Measurements from ENCODE around the gene EPB41L3.
A peak's percentile ranks its signal among the peaks of the same experiment; 100 is the strongest.
"Not testable (repeated sequence)": the region's sequence is repeated elsewhere in the genome, so short reads cannot be mapped to it uniquely, and the experiment has no call there.

Gene EPB41L3

DNA sequence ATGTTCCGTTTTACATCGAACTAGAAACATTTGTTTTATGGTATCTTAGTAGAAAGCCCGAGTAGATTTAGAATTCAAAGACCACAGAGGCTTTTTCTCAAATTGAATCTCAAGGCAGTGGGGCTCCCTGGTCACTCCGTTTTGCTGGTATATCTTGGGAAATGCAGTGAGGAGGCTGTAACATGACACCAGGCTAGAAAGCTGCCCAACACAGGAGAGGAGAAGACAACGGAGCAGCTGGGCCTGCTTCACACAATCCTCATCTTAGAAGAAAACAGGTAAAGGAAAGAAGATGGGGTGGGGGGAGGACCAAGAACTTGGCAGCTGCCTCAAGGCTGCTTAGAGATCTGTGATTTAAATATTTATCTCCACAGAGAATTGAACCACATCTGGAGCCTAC is 38.3 kb upstream of the EPB41L3 start:
- H3K27me3 Mint-ChIP-seq (ENCODE audit: low read depth, poor library complexity): peaks cover 2% of the 10 kb centered on the region
- DNase-seq: peak; percentile 36
- H3K9me3 Mint-ChIP-seq: no peaks in the 10 kb centered on the region
- H3K4me1 Mint-ChIP-seq: peaks cover 49% of the 10 kb centered on the region
- peak overlapping the region; percentile 73 for H3K4me3 Mint-ChIP-seq
- H3K36me3 Mint-ChIP-seq (ENCODE audit: low read depth): no peaks in the 10 kb centered on the region
- peak overlapping the region; percentile 98 for H3K27ac Mint-ChIP-seq
- TF ChIP-seq, protein P1, sequence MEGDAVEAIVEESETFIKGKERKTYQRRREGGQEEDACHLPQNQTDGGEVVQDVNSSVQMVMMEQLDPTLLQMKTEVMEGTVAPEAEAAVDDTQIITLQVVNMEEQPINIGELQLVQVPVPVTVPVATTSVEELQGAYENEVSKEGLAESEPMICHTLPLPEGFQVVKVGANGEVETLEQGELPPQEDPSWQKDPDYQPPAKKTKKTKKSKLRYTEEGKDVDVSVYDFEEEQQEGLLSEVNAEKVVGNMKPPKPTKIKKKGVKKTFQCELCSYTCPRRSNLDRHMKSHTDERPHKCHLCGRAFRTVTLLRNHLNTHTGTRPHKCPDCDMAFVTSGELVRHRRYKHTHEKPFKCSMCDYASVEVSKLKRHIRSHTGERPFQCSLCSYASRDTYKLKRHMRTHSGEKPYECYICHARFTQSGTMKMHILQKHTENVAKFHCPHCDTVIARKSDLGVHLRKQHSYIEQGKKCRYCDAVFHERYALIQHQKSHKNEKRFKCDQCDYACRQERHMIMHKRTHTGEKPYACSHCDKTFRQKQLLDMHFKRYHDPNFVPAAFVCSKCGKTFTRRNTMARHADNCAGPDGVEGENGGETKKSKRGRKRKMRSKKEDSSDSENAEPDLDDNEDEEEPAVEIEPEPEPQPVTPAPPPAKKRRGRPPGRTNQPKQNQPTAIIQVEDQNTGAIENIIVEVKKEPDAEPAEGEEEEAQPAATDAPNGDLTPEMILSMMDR (IDR thresholded peaks at IDR 0.05): no peak

DNA sequence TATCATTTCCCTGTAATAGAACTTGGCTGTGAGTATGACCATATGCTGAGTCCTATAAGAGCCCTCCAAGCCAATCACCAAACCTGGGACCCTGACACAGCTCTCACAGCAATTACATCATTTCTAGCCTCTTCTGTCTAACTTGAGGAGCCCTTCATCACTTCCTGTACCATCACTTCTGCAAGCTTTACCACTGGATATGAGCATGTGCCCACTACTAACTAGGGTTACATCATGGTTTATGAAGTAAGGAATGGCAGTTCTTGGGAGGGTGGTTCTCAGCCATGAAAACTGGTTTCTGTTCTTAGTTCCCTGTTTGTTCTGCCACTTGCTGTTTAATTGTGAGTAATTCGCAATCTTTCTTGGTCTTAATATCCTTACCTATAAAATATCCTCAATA is 31.0 kb upstream of the EPB41L3 start:
- Mint-ChIP-seq H3K4me1 (peaks cover 49% of the 10 kb centered on the region), H3K4me3 (no peak overlapping the region), H3K27ac (no peak overlapping the region), H3K27me3 (ENCODE audit: low read depth, poor library complexity) (no peaks in the 10 kb centered on the region), H3K9me3 (no peaks in the 10 kb centered on the region), H3K36me3 (ENCODE audit: low read depth) (no peaks in the 10 kb centered on the region)
- no peak for DNase-seq
- TF ChIP-seq, protein P1 (IDR thresholded peaks at IDR 0.05): no peak

DNA sequence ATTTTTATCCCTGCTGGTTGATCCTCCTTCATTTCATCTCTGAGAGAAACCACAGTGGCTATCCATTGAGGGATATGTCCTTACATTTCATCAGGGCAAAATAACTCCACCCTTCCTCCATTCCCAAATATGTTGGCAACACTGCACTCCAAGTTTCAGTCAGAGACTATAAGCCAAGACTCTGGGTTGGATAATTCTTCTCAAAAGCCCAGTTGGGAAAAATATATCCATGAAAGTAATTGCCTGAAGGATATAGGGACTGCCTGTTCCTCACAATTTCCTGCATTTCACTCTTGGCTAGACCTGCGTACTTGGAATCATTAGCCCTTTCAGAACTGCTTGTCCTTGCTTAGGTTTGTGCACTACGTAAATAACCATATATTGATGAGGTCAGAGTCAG is 27.9 kb upstream of the EPB41L3 start:
- TF ChIP-seq, protein P1 (IDR thresholded peaks at IDR 0.05): no peak
- H3K4me3 Mint-ChIP-seq: no peak overlapping the region
- DNase-seq: no peak
- peak overlapping the region; percentile 30 for H3K27ac Mint-ChIP-seq
- H3K36me3 Mint-ChIP-seq (ENCODE audit: low read depth): no peaks in the 10 kb centered on the region
- H3K9me3 Mint-ChIP-seq: no peaks in the 10 kb centered on the region
- H3K27me3 Mint-ChIP-seq (ENCODE audit: low read depth, poor library complexity): no peaks in the 10 kb centered on the region
- H3K4me1 Mint-ChIP-seq: peaks cover 42% of the 10 kb centered on the region

DNA sequence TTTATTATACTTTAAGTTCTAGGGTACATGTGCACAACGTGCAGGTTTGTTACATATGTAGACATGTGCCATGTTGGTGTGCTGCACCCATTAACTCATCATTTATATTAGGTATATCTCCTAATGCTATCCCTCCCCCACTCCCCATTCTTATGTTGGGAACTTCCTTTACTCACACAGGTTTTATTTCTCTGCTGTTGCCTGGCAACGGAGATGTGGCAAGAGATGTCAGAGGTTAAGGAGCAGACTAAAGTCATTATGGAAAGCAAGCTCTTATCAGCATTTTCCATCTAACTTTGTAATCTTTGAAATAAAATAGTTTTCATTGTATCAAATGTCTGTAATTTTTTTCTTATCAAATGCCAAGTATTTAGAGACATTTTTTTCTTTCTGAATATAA is 26.8 kb upstream of the EPB41L3 start:
- peak; percentile 37 for DNase-seq
- not testable (repeated sequence) for H3K9me3 Mint-ChIP-seq; H3K4me3 Mint-ChIP-seq; H3K27me3 Mint-ChIP-seq (ENCODE audit: low read depth, poor library complexity); H3K27ac Mint-ChIP-seq; H3K36me3 Mint-ChIP-seq (ENCODE audit: low read depth)
- peaks cover 38% of the 10 kb centered on the region for H3K4me1 Mint-ChIP-seq

DNA sequence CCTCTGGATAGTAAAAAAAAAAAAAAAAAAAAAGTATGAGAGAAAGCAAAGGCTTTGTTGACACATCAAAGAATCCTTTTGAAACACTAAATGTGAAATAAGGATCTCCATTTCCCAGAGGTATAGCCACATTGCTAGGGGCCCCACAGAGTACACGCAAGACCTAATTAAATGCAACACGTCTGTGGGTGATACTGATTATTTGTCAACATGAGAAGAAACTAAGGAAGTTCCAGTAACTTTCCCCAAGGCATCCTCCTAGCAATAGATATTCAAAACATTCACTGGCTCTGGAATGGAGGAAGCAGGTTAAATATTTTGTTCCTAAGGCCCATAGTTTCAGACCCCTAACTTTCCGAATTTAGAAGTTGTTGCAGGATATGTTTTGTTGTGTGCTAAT is 24.6 kb upstream of the EPB41L3 start:
- Mint-ChIP-seq H3K36me3 (ENCODE audit: low read depth) (no peaks in the 10 kb centered on the region), H3K4me1 (peaks cover 30% of the 10 kb centered on the region), H3K9me3 (no peaks in the 10 kb centered on the region), H3K27ac (no peak overlapping the region), H3K4me3 (no peak overlapping the region), H3K27me3 (ENCODE audit: low read depth, poor library complexity) (no peaks in the 10 kb centered on the region)
- DNase-seq: no peak
- TF ChIP-seq, protein P1 (IDR thresholded peaks at IDR 0.05): no peak

DNA sequence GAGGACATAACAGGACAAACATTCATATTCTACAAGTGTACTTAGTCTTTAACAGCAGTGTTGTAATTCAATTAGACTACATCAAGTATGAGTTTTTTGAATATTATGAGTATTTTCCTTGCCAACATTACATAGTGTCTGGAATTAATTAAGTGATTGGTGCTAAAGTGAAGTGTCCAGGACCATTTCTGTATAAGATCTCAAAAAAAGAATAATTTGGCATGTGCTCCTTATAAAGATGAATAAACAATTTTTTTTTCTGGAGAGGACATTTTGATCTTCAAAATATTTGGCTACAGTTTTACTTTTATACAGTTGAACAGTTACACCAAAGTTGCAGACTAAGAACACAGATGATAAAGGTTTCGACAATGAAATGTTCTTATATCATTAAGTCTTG is 15.1 kb upstream of the EPB41L3 start:
- Mint-ChIP-seq H3K4me3 (no peak overlapping the region), H3K27ac (no peak overlapping the region), H3K4me1 (peaks cover 13% of the 10 kb centered on the region), H3K9me3 (no peaks in the 10 kb centered on the region), H3K27me3 (ENCODE audit: low read depth, poor library complexity) (no peaks in the 10 kb centered on the region), H3K36me3 (ENCODE audit: low read depth) (no peaks in the 10 kb centered on the region)
- DNase-seq: no peak
- TF ChIP-seq, protein P1 (IDR thresholded peaks at IDR 0.05): no peak
